GM19463 (cell line): ENCODE data around the gene MAGEL2.
A peak's percentile ranks its signal among the peaks of the same experiment; 100 is the strongest.

ENCODE experiments used
- ATAC-seq: cut with Tn5 transposase; IDR thresholded peaks from one replicate; pipeline ENCODE4 v1.9.1; 2021; ENCODE audit warnings: mild to moderate bottlenecking, moderate library complexity; ENCODE audit not compliant: unreplicated experiment

MAGEL2 gene

DNA sequence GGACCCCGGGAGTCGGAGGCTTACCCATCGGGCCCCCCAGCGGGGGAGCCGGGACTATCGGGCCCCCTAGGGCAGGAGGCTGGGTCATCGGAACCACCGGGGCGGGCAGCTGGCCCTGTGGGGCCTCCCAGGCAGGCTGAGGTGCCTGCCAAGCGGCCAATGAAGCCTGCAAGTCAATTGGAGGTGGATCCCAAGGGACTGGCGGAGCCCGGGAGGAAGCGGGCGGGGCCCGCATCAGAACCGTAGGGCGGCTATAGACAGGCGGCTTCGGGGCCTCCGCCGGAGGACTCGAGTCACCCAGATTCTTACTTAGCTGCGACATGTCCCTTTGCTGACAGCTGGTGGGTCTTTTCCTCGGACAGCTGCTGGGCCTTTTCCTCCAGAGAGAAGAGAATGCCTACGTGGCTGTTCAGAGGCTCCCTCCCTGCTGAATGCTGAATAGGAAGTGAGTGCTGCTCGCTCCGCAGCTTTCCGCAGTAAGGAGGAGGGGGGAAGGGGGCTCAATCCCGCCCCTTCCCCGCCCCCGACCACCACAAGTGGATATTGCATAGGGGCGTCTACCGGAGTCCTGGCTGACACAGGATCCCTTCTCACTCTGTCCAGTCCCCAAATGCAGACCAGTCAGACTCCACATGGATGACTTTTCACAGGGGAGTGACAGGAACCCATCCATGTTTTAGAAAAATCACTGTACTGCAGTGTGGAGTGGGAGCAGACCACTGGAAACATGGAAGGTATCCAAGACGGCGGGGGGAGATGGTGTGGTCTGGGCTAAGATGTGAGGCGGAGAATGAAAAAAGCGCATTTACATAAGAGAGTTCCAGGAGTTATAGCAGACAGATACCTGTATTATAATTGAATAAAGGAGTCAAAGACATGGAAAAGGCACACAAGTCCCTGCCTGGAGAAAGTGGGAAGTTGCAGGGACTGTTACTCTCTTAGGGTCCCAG lies at the start of gene MAGEL2:
TSS of gene MAGEL2 (minus strand) at position 447 of the 950 bp plus-strand sequence. CDS start at position 322, 125 bp downstream.
- no peak for ATAC-seq

GRCh38 chr15:23695282-23695681 lies 47.6 kb upstream of the MAGEL2 start:
- no peak for ATAC-seq

GRCh38 chr15:23694592-23694991 lies 46.9 kb upstream of the MAGEL2 start:
- no peak for ATAC-seq

GRCh38 chr15:23690450-23690852 lies 42.8 kb upstream of the MAGEL2 start:
- ATAC-seq: no peak

GRCh38 chr15:23690015-23690414 lies 42.3 kb upstream of the MAGEL2 start:
- no peak for ATAC-seq

DNA sequence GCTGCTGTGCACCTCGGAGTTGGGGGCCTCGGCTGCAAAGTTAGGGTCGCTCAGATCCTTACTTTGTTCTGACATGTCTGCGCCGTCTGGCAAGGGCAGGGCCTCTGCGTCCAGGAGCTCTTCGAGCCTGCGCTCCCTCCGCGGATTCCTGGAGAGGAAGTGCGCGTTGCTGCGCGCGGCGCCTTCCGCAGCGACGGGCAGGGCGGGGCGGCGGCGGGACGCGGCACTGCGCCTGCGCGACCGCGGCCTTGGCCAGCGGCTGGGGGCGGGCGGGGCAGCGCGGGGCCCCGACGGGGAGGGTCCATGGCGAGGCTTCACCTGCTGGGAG lies 39.4 kb upstream of the MAGEL2 start, which contains the start of gene NDN:
TSS of gene NDN (minus strand) at position 163 of the 328 bp plus-strand sequence. CDS start at position 75, 88 bp downstream.
- no peak for ATAC-seq

- ATAC-seq: no peak
Observed at GRCh38 chr15:23686466-23687142, 38.9 kb upstream of the MAGEL2 start.

DNA sequence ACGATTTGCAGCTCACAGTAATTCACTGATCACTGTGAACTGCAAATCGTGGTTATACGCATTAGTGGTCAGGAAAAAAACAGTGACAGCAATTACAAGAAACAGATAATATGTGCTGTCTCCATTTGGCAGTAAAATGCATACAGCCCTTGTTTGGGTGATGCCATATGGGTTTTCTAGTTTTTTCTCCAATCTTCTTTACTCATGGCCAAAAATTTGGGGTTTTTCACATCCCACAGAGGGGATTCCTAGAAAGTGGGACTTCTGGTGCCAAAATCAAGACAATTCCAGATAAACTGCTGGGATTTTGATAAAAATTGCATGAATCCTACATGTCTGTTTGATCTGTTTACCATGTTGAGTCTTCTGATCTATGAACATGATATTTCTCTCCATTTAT lies 23.8 kb upstream of the MAGEL2 start:
- ATAC-seq: no peak

DNA sequence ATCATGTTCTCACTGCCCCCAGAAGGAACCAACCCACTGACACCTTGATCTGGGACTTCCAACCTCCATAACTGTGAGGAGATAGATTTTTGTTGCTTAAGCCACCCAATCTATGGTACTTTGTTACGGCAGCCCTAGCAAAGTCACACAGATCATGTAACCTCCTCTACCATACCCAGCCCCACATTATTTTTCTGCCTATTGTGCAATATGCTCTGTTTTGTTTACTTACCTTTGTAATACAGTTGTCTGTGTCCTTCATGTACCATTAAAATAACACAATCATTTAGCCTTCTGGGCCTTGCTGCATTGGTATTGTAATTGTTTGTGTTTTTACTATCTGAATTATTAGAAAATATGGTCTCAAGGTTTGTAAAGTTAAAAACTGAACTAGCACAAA lies 23.3 kb upstream of the MAGEL2 start:
- ATAC-seq: no peak

GRCh38 chr15:23663232-23663631 lies 15.6 kb upstream of the MAGEL2 start:
- no peak for ATAC-seq

DNA sequence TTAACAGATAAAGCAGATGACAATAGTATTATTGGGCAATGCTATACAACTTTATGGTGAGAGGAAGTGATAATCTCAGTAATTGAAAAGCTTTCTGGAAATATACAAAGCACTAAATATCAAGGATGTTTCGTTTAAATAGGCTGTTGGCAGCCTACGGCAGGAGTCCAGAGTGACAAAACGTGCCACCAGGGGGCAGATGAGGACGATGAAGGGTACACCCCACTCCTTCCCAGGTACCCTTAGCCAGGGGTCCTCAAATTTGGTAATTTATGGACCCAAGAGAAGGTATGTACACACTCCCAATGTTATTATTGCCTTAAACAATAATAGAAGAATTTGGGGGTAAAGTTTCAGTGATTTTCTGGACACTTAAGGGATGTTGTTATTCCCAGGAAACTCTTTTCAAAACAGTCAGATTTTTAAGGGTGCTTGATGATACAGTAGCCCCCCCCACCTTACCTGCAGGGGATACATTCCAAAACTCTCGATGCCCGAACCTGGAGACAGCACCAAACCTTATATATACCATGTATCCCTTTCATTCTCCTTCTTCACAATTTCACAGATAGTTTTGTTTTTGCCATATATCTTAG lies 1.4 kb upstream of the MAGEL2 start:
- ATAC-seq: no peak

DNA sequence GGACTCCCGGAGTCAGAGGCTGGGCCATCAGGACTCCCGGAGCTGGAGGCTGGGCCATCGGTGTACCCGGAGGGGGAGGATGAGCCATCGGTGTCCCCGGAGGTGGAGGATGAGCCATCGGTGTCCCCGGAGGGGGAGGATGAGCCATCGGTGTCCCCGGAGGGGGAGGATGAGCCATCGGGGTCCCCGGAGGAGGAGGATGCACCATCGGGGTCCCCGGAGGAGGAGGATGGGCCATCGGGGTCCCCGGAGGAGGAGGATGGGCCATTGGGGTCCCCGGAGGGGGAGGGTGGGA lies 719 bp downstream of the MAGEL2 start:
- no peak for ATAC-seq

- ATAC-seq: no peak
Observed at GRCh38 chr15:23646165-23647000, 1.3 kb downstream of the MAGEL2 start.

DNA sequence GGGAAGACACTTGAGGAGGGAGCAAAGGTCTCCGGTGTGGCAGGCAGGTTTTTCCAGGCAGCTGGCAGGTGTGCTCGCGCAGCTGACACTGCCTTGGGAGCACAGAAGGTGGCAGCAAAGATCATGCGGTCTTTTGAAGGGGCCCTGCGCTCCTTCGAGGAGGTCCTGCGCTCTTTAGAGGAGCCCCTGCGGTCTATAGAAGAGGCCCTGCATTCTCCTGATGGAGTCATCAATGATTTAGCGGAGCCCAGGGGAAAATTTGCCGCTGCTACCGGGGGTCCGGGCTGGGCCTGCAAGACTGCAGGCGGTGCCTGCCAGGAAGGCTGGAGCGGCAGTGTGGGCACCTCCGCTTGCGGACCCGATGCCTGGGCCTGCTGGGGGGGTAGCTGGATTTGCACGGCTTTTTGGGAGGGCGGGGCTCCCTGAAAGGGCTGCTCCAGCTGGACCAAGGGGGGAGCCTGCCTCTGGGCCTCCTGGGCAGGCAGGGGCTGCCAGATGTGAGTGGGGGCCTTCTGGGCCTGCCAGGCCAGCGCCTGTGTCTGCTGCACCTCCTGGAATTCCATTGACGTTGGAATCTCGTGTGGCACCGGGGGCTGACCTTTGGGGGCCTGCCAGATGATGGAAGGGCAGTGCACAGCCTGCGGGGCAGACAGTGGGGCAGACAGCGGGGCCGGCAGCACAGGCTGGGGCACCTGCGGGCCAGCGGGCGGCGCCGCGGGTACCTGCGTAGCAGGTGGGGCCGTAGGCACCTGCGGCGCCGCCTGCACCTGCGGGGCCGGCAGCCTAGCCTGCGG lies 2.1 kb downstream of the MAGEL2 start:
- ATAC-seq: no peak

- ATAC-seq: no peak
Observed at GRCh38 chr15:23644829-23645228, 2.8 kb downstream of the MAGEL2 start.

DNA sequence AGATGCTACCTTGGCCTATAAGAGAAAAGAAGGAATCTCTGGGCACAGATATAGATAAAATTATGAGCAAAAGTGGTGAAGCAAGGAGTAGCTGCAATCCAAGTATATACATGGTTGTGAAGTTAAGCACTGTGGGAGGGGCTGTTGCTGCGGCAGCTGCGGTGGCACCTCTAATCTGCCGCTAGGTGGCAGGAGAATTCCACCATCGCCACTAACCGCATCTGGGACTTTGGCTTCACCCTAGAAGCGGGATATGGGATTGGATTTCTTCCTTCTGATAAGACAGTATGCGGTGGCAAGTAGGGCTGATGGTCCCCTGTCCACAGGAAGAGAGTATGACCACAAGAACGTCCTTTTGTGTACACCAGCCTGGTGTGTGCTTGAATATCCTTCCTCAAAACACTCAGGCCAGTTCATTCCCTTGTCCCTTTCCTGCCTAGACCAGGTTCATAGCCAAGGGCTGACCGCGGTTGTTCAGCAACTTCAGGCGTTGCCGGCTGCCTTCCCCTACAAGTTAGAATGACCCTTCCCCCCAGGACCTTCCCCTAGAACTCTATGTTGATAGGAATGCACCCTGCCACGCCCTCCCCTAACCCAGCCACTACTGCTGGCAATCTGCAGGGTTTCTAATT lies 5.1 kb downstream of the MAGEL2 start:
- ATAC-seq: peak; percentile 62

- no peak for ATAC-seq
Observed at GRCh38 chr15:23634181-23634580, 13.5 kb downstream of the MAGEL2 start.

- no peak for ATAC-seq
Observed at GRCh38 chr15:23629234-23629805, 18.3 kb downstream of the MAGEL2 start.

DNA sequence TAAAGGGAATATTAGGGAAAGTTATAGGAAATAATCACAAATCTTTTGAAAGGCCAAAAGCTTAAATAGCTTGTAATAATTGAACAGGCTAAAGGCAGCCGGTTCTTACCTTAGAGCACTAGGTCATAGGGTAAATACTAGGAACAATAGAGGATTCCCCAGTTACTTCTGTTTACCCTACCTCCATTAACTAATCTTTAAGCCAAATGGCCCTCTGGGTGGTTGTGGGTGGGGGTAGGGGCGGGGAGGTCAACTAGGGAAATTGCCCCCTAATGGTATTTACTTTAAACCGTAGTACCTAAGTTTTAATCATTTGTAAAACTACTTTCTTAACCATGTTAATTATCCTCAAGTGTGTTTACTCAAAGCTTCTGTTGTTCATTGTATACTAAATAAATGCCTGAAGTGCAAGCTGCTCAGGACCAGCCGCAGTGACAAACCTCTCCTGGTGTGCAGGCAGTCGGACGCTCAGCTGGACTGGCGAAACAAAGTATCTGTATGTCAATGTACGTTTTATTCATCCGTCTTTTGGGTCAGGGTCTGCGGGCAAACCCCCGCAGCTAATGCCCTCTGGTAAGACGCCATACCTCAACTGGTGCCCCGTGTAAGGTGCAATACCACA lies 18.9 kb downstream of the MAGEL2 start:
- ATAC-seq: no peak
